AG08396 (cell line): ENCODE data around the gene CDH23.

Experiments used
- DNase-seq: peaks from one replicate; pipeline ENCODE4 v3.0.0; 2012; ENCODE audit warnings: low spot score, mixed read lengths

Gene CDH23

DNA sequence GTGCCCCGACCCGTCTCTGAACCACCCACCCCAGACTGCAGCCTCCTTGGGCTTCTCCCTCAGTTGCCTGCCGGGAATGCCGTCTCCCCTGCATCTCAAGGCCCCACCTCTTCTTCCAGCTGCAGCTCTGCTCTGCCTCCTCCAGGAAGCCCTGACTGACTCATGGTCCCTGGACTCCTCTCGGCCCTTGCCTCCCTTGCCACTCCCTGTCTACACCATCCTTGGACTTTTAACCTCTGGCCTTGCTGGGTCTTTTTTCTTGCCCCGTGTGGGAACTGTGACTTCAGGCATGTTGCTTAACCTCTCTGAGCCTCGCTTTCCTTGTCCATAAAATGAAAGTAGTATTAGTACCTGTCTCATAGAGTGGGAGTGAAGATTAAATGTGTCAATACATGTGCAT, 266.6 kb downstream of the CDH23 start:
- DNase-seq: no peak

GRCh38 chr10:71664585-71664984, 267.9 kb downstream of the CDH23 start:
- DNase-seq: no peak

- no peak for DNase-seq
Observed at GRCh38 chr10:71665456-71665855, 268.7 kb downstream of the CDH23 start.

GRCh38 chr10:71666639-71667386, 270.1 kb downstream of the CDH23 start:
- no peak for DNase-seq

GRCh38 chr10:71667387-71667752, 270.6 kb downstream of the CDH23 start:
- no peak for DNase-seq

DNA sequence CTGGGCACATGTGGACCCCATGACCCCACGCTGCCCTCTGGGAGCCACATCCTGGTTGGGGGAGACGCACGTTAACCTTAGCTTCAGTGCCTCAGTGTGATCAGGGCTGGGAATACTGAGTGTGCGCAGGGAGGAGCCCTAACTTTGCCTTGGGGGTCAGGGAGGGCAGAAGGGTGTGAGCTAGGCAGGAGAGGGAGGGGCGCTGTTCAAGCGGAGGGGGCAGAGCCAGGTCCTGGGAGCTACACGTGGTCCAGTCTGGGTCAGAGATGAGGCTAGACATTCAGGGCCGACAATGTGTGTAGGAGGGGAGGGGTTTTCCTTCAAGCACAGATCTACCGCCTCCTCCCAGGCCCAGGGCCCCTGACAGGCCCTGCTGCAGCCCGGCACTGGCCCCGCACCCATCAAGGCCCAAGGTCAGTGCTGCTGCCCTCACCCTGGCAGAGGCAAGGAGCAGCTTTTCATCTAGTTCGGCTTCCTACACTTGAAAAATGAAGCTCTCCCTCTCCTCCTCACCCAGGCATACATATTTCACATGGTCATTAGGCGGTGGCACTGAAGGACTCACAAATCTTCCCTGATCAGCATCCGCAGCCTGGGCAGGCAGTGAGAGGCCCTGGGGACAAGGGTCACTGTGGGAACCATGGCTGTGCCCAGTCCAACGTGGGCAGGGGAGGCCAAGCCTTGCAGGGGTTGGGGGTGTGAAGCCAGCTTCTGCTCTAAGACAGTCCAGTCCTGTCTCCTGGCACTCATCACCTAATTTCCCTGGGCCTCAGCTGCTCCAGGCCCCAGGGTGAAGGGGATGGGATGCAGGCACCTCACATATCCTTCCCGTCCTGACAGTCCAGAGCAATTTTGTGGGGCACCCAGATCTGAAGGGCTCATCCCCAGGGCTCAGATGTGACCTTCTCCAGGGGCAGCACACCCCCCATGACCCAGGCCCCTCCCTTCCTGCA, 275.6 kb downstream of the CDH23 start:
- DNase-seq: no peak

GRCh38 chr10:71675295-71675970, 278.7 kb downstream of the CDH23 start:
- no peak for DNase-seq

DNA sequence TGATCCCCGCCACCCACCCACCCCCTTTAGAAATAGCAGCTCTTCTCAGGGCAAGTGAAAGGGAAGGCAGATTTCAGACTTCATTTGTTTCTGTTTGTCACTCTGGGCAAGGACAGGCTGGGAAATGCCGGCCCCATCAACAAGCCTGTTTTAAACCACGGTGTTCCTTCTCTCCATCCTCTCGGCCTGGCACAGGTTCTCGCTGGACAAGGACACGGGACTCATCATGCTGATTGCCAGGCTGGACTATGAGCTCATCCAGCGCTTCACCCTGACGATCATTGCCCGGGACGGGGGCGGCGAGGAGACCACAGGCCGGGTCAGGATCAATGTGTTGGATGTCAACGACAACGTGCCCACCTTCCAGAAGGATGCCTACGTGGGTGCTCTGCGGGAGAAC, 280.5 kb downstream of the CDH23 start:
- DNase-seq: no peak

- no peak for DNase-seq
Observed at GRCh38 chr10:71678057-71678805, 281.5 kb downstream of the CDH23 start.

- DNase-seq: no peak
Observed at GRCh38 chr10:71679425-71679824, 282.7 kb downstream of the CDH23 start.

- DNase-seq: no peak
Observed at GRCh38 chr10:71681977-71682376, 285.3 kb downstream of the CDH23 start.

DNA sequence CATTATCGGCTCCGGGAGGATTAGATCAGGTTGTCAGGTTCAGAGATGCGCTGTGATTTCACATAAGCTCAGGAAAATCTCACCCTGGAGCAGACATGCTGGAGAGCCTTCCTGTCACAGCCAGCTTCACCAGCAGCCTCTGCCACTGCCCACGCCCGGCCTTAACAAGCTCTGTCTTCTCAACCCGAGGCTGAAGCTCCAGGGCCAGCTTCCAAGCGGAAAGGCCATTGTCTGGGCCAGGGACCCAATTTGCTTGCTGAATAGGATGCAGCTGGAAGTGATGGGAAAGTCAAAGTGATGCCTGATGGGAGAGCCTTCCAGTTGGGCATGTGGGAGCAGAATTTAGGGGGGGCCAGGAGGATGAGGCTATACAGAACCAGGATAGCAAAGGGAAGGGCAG, 286.6 kb downstream of the CDH23 start:
- DNase-seq: no peak

DNA sequence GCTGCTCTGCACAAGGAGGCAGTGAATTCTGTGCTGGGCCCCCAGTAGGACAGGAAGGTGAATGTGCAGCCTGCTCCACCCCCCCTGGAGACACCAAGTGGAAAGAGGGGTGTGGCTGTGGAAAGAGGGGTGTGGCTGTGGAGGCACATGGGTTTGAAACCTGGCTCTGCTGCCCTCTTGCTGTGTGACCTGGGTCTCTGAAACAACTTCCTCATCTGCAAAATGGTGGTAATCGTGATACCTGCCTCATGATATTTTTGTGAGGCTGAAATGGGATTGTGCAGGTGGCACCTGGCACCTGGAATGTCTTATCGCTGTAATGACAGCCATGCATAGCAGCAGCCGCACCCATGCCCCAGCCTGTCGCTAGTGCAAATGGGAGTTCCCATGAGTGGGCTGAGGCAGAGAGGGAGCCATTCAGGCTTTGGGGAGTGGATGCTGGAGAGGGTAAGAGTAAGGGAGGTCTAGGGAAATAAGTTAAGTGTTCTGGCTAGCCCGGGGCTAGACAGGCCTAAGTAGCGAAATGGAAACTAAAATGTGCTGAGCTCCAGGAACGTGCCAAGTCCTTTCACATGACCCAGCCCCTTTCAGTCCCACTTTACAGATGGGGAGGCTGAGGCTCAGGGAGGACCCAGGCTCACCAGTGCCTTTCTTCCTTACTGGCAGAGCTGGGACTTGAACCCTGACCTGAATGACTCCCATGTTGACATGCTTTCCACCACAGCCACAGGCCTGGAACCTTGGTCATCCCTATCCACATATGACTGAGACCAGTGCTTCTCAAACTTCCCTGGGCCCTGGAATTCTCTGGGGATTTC, 287.8 kb downstream of the CDH23 start:
- no peak for DNase-seq

- no peak for DNase-seq
Observed at GRCh38 chr10:71685554-71686232, 289.0 kb downstream of the CDH23 start.

- DNase-seq: no peak
Observed at GRCh38 chr10:71687077-71687476, 290.4 kb downstream of the CDH23 start.

GRCh38 chr10:71687480-71687879, 290.8 kb downstream of the CDH23 start:
- DNase-seq: no peak

DNA sequence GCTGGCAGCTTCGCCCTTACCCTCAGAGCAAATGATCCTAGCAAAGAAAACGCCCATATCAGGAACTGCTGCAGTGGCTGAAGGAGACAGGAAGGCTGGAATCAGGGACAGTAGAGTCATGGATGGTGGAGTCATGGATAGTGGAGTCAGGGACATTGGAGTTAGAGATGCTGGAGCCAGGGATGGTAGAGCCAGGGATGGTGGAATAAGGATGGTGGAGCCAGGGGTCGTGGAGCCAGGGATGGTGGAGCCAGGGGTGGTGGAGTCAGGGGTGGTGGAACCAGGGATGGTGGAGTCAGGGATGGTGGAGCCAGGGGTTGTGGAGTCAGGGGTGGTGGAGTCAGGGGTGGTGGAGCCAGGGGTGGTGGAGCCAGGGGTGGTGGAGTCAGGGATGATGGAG, 291.5 kb downstream of the CDH23 start:
- DNase-seq: no peak

DNA sequence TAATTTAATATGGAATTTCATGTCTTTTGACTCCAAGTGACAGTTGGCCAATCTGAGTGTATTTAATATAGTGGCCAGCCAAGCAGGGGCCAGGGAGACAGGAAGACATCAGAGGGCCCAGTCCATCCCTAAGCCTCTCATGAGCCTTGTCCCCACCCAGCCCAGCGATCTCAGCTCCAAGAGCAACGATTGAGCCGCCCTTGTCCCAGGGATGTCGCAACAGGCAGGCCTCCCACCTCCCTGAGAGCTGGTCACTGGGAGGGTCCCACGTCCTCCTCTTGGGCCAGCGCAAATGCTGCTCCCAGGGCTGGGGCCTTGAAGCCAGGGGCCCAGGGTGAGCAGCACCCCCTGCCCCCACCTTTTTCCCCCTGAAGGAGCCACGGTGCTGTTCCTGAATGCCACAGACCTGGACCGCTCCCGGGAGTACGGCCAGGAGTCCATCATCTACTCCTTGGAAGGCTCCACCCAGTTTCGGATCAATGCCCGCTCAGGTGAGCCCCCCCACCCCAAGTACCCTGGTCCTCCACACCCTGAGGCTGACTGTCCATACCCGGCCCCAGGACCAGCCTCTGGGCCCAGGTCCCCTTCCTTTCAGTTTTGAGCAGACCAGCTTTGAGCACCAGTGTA, 293.5 kb downstream of the CDH23 start:
- DNase-seq: no peak

DNA sequence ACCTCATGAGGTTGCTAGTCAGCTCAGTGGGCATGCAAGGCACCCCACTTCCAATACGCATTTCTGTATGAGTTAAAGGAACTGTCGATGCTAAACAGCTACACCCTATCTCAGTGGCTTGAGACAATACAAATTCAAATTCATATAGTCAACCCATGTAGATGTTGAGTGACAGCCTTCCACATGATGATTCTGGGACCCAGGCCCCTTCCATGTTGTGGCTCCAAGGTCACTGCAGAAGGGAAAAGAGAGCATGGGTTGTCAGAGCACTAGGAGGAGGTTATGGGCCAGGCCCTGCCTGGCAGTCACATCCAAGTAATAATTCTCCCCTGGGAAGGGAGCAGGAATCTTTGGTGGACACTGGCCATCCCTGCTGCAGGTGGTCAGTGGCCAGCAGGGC, 294.7 kb downstream of the CDH23 start:
- DNase-seq: no peak
